ENCODE measurements around the gene SP100. TPM values are rescaled to one million over a fixed set of nuclear protein-coding genes. Genes with fewer than 3 reads are reported as not detected.

The SP100 gene
- total and polyA plus RNA-seq, 2 of the 8 experiments (the other 6 are each of a cell fraction or from before 2014, with no cell fraction given) = 0.06 to 1.1 TPM

DNA sequence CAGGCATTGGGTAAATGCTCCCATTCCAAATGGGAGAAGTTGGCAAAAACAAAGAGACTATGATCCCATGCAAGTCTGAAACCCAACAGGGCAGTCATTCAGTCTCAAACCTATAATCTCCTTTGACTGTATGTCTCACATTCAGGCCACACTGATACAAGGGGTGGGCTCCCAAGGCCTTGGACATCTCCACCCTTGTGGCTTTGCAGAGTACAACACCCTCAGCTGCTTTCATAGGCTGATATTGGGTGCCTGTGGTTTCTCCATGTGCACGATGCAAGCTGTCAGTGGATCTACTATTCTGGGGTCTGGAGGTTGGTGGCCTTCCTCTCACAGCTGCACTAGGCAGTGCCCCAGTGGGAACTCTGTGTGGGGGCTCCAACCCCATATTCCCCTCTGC is 155.0 kb downstream of the SP100 start (continued):
- no peak for TF ChIP-seq MAFK (IDR thresholded peaks at IDR 0.05; ENCODE audit: low read depth, low read length)
